ENCODE measurements around the gene SLC5A3.

GRCh38 chr21:34083357-34083756 is 10.0 kb downstream of the SLC5A3 start:
- no peak for TF ChIP-seq POLR2A (IDR thresholded peaks at IDR 0.05; ENCODE audit: low read depth, low read length)
- TF ChIP-seq POLR2AphosphoS5 (IDR thresholded peaks at IDR 0.05; ENCODE audit: low read depth, low read length), result no peak
- TF ChIP-seq TAF1 (IDR thresholded peaks at IDR 0.05; ENCODE audit: low read depth, low read length), result no peak
- no peak for TF ChIP-seq SPI1 (IDR thresholded peaks at IDR 0.05; ENCODE audit: low read depth, low read length)
- no peak for TF ChIP-seq POU2F2 (IDR thresholded peaks at IDR 0.05; ENCODE audit: low read depth, low read length)

All from GM12891 (cell line).